GM23338 (cell line): ENCODE data around the gene MYMX.

Source experiments
- EZH2phosphoT487 ChIP-seq: fragments of 200-600 bp; sonication (generic); IDR thresholded peaks from one replicate; pipeline ENCODE4 v1.8.1; 2018; ENCODE audit warnings: antibody characterized with exemption; ENCODE audit not compliant: unreplicated experiment
- POLR2AphosphoS5 ChIP-seq: IDR thresholded peaks from 2 replicates; pipeline ENCODE4 v1.6.1; 2016; ENCODE audit warnings: antibody characterized with exemption, low read depth
- TF ChIP-seq, protein P1 (sequence below), 2 experiments: fragments of 200-600 bp in 1 of 2; sonication (generic) in 1 of 2; conservative IDR thresholded peaks; 2 replicates each; pipeline versions ENCODE4 v1.5.1 to v1.6.1; 2016 to 2017; ENCODE audit warnings: antibody characterized with exemption in 2 of 2, low read depth in 2 of 2, mild to moderate bottlenecking in 2 of 2, moderate library complexity in 1 of 2

GRCh38 chr6:44228031-44228430, 11.3 kb downstream of the MYMX start:
- TF ChIP-seq, protein P1, sequence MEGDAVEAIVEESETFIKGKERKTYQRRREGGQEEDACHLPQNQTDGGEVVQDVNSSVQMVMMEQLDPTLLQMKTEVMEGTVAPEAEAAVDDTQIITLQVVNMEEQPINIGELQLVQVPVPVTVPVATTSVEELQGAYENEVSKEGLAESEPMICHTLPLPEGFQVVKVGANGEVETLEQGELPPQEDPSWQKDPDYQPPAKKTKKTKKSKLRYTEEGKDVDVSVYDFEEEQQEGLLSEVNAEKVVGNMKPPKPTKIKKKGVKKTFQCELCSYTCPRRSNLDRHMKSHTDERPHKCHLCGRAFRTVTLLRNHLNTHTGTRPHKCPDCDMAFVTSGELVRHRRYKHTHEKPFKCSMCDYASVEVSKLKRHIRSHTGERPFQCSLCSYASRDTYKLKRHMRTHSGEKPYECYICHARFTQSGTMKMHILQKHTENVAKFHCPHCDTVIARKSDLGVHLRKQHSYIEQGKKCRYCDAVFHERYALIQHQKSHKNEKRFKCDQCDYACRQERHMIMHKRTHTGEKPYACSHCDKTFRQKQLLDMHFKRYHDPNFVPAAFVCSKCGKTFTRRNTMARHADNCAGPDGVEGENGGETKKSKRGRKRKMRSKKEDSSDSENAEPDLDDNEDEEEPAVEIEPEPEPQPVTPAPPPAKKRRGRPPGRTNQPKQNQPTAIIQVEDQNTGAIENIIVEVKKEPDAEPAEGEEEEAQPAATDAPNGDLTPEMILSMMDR (conservative IDR thresholded peaks at IDR 0.05; ENCODE audit: low read depth in 2 of 2) = no peak
- TF ChIP-seq POLR2AphosphoS5 (no peak), EZH2phosphoT487 (no peak)
